IPS-11a (cell line): Measurements from ENCODE around the gene C19orf38.
A peak's percentile ranks its signal among the peaks of the same experiment; 100 is the strongest.
"Not testable (repeated sequence)": the region's sequence is repeated elsewhere in the genome, so short reads cannot be mapped to it uniquely, and the experiment has no call there.

ENCODE experiments used
- H3K4me3 ChIP-seq: one replicate; pipeline ENCODE4 v1.5.1; 2013; ENCODE audit warnings: low read depth, low read length, control low read depth

The C19orf38 gene

GRCh38 chr19:10872546-10873107 is 24.4 kb downstream of the C19orf38 start:
- H3K4me3 ChIP-seq, result peak overlapping the region; percentile 67

DNA sequence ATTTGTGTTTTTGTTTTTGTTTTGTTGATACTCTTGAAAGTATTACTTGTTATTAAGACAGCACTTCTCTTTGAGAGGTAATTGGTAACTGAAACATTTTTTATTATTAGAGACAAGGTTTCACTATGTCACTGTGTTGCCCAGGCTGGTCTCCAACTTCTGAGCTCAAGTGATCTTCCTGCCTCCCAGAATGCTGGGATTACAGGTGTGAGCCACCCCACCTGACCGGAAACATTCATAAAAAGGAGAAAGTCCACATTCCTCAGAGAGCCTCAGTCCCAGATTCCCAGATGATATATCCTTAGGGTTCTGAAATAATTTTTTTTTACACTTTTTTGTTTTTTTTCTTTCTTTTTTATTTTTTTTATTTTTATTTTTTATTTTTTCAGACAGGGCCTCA is 25.8 kb downstream of the C19orf38 start:
- no peak overlapping the region for H3K4me3 ChIP-seq

DNA sequence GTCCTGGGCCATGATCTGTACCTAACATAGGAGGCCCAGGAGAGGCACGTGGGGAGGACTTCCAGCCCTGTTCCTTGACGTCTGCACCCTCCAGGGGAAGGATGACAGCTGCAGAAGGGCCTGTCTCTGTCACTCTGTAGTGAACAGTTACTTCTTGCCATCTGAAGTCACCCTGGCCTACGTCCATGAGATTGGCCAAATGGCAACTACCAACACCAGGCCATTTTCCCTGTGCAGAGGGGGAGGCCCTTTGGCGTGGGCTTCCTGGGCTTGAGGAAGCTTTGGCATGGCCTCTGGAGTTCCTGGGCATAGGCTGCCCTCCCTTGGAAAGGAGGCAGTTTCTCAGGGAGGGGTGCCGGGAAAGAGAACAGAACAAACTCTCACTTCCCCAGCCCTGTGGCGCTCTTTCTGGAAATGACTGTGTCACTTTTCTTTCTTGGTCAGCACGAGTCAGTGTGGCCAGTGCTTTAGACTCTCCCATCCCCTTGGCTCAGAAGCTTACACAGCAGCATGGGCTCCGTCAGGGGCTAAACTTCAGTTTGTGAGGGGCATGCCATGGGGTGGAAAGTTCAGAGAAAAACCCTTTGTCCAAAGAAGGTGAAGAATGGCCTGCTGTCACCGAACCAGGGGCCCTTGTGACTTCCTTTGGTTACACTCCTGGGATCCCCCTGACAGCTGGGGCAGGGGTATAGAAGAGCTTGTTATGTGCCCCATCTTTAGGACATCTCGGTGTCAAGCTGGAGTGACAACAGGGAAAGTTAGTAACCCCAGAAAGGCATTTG is 28.4 kb downstream of the C19orf38 start:
- H3K4me3 ChIP-seq, result no peak overlapping the region

- not testable (repeated sequence) for H3K4me3 ChIP-seq
Observed at GRCh38 chr19:10877608-10878007, 29.4 kb downstream of the C19orf38 start.

DNA sequence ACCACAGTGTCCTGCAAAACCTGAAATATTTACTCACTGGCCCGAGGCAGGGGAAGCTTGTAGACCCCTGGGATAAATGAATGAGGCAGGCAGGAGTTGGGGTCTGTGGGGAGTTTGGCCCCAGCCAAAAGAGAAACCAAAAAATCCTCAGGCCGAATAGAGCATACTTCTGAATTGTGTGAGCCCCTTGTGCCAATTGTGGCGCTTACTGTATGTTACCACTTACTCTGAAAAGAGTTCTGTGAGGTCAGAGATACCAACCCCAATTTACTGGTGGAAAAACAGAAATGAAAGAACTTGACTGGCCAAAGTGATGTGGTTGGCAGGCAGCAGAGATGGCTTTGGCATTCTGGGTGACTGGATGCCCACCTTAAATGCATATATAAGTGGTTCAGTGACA is 30.0 kb downstream of the C19orf38 start:
- no peak overlapping the region for H3K4me3 ChIP-seq

GRCh38 chr19:10881403-10882107 is 33.3 kb downstream of the C19orf38 start:
- no peak overlapping the region for H3K4me3 ChIP-seq

GRCh38 chr19:10882108-10882457 is 33.9 kb downstream of the C19orf38 start:
- H3K4me3 ChIP-seq, result no peak overlapping the region

DNA sequence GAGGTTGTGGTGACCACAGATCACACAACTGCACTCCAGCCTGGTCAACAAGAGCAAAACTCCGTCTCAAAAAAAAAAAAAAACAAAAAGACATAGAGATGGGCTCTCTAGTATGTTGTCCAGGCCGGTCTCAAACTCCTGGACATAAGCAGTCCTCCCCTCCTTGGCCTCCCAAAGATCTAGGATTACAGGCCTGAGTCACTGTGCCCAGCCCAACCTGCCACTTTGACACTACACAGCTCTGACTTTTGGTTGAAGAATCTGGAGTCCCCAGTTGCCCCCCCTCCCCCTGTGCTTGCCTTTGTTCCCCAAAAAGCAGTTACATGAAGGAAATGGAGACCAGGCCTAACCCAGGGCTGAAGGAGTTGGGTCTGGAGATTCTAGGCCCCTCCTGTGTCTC is 36.1 kb downstream of the C19orf38 start:
- H3K4me3 ChIP-seq, result no peak overlapping the region

- H3K4me3 ChIP-seq, result no peak overlapping the region
Observed at GRCh38 chr19:10885201-10886169, 37.3 kb downstream of the C19orf38 start.

GRCh38 chr19:10887616-10888367 is 39.6 kb downstream of the C19orf38 start:
- H3K4me3 ChIP-seq, result no peak overlapping the region

DNA sequence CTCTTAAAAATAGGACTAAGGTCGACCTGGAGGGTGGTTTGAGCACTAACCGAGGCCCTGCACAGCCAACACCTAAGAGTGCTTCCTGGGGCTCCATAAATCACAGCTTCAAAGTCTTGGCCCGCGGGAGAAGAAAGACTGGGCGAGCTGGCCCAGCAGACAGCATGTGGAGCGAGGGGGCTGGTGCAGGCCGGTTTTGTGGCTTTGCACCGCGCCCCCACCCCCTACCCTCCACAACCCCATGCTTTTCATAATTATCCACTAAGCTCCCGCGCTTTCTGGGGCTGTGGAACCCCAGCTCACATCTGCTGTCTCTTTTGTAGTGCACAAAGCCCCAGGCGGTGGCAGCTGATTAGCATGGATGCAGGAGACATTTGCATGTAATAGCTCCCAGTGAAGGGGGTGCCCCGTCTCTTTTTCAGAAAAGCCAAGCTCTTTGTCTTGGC is 40.2 kb downstream of the C19orf38 start:
- no peak overlapping the region for H3K4me3 ChIP-seq

DNA sequence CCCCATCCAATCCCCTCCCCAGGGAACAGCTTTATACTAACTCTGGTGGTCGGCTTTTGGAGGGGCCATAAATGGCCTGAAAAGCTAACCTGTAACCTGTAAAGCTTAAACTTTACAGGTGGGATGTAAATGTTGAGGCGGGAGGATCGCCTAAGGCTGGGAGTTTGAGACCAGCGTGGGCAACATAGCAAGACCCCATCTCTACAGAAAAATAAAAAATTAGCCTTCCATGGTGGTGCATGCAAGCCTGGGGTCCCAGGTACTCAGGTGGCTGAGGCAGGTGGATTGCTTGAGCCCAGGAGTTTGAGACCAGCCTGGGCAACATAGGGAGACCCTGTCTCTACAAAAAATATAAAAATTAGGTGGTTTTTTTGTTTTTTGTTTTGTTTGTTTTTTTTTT is 41.7 kb downstream of the C19orf38 start:
- H3K4me3 ChIP-seq, result no peak overlapping the region

DNA sequence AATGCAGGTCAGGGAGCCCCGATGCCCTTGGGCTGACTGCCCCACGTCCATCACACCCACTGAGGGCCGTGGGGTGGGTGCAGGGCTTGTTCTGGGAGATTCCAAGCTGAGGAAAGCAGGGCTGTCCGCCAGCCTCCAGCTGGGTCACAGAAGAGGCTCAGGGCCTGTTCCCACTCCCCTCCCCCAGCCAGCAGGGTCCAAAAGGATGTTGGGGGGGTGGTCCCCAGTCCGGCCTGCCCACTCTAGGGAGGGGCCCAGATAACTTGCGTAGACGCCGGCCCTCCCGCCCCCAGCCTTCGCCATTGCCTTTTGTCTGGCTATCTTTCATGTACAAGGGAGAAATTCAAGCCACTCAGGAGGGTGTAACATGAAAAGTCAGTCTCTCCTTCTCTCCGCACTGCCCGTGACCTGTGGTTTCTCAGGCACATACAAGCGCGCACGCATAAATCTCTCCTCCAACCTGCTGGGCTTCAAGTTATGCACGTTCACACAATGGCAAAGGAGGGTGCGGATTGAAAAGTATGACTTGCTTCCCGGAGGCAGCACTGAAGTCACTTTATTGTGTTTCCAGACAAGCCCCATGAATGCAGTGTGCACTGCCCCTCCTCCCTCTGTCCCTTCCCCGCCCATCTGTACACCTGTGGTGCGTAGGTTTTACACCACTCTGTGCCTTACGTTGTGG is 43.3 kb downstream of the C19orf38 start:
- no peak overlapping the region for H3K4me3 ChIP-seq

DNA sequence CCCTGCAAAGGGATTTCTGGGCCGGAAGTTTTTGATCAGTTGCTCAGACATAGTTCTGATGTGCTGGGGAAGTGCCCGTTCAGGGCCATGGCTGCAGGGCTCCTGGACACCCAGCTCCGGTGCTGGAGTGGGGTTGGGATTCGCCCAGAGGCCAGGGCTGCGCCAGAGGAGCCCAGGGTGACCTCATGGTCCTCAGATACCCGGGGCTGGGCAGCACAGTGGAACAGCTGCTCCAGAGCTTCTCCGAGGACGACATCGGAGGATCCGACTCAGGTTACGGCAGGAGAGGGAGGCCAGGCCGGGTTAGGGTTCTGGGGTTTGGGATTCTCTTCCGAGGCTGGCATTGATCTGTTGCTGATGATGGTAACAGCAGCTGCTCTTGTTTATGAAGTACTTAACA is 44.0 kb downstream of the C19orf38 start:
- H3K4me3 ChIP-seq, result no peak overlapping the region

- H3K4me3 ChIP-seq, result no peak overlapping the region
Observed at GRCh38 chr19:10894911-10895213, 46.6 kb downstream of the C19orf38 start.

- H3K4me3 ChIP-seq, result no peak overlapping the region
Observed at GRCh38 chr19:10895363-10895762, 47.1 kb downstream of the C19orf38 start.

- no peak overlapping the region for H3K4me3 ChIP-seq
Observed at GRCh38 chr19:10895920-10896319, 47.7 kb downstream of the C19orf38 start.

DNA sequence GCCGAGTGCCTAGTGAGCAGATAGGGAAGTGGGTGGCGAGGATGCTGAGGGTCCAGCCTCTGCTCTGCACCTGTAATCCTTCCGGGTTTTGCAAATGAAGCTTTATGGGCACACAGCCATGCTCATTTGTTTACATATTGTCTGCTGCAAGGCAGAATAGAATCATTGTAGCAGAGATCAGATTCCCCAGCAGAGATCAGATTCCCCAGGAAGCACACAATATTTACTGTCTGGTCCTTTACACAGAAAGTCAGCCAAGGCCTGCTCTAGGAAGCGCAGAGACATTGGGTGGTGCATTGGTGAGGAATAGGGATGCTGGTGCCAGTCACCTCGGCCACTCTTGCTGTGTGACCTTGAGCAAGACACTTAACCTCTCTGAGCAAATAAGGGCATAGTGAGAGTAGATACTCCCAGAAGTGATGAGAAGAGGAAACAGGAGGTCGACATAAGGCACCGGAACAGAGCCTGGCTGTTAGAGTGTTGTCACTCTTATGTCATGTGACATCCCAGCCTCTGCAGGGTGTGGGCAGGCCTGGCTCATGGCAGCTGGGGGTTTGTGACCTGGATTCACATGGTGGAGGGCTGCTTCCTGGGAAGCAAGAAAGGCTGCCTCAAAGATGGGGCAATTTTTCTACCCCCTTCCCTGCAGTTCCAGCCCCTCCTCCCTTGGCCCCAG is 48.8 kb downstream of the C19orf38 start:
- H3K4me3 ChIP-seq, result no peak overlapping the region

GRCh38 chr19:10898633-10899032 is 50.4 kb downstream of the C19orf38 start:
- no peak overlapping the region for H3K4me3 ChIP-seq
